CD4-positive, alpha-beta T cell treated with Interleukin-2 at 100 ng/mL for 4 hours (primary cell): ENCODE data around the gene LDHB.
"Not testable (repeated sequence)": the region's sequence is repeated elsewhere in the genome, so short reads cannot be mapped to it uniquely, and the experiment has no call there.

Experiments used
- DNase-seq: peaks from one replicate; pipeline ENCODE4 v3.0.0-alpha.2; 2020; ENCODE audit warnings: low spot score

The LDHB gene

GRCh38 chr12:21661396-21662093, 3.9 kb upstream of the LDHB start:
- not testable (repeated sequence) for DNase-seq

- DNase-seq, result peak; percentile 24
Observed at GRCh38 chr12:21659383-21659782, 1.7 kb upstream of the LDHB start.

DNA sequence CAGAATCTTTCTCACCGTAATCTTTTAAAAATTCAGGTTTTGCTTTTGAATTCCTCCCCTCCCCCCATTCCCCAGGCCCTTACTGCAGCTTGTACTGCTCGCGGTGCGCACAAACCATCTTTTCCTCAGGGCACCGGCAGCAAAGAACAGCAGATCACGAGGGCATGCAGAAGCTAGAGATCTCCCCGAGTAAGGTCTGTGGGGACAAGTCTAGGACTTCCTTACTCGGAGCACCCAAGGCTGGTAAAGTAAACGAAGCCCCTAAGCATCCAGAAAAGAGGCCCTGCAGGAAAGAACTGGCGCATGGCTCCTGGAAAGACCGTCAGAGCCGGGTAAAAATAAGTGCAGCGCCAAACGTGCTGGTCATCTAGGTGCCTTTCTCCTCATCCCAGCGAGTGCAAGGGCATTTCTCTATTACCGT, 727 bp downstream of the LDHB start:
- DNase-seq, result peak; percentile 32

DNA sequence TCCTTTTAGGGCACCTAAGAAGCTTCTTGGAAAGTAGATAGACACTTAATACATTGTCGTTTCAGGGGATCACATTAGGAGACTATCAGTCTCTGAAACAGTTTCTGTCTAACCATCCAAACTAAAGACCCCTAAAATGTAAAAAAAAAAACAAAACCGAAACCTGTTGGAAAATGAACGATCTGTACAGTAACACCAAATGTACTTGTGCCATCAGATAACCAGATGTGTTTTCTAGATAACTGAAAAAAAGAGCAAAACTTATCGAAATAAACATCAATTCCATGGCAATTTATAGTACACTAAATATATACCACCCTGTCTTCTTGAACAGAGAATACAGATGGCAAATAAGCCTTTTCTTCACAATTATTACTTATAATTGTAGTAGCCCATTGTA, 2.1 kb downstream of the LDHB start:
- DNase-seq, result no peak

GRCh38 chr12:21651821-21652220, 5.8 kb downstream of the LDHB start:
- no peak for DNase-seq

DNA sequence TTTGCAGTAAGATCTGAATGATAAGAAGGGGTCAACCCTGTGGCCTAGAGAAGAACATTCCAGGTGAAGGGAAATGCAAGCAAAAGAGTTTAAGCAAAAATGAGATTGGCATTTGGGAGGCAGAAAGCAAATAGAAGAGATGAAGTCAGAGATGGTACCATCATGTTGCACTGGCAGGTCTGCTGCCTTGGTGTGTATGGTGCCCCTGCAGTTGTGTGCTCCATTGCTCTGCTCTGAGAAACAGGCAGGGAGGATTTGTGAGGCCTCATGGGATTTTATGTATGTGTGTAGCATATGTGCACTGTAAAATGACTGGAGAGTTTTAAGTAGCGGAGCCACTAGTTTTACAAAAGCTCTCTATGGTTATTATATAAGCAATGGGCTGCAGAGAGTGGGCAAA, 6.6 kb downstream of the LDHB start:
- DNase-seq, result no peak

DNA sequence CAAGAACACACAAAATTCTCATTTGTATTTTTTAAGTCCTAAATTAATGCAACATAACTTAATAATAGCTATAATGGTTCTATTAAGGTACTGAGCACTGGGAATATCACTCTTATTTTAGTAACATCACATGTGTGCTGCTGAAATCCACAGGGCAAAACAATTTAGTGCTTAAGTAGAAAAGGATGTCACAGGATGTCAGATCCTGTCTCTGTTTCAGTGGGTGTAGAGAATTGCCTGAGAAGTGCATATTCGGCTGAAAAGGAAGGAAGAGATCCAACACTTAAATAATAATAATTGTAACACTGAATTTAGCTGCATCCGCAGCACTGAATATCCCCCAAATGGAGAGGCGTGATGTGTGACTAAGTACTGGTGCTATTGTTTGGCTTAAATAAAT, 8.6 kb downstream of the LDHB start:
- no peak for DNase-seq

GRCh38 chr12:21648378-21648777, 9.3 kb downstream of the LDHB start:
- no peak for DNase-seq

GRCh38 chr12:21647179-21647578, 10.5 kb downstream of the LDHB start:
- DNase-seq, result no peak

DNA sequence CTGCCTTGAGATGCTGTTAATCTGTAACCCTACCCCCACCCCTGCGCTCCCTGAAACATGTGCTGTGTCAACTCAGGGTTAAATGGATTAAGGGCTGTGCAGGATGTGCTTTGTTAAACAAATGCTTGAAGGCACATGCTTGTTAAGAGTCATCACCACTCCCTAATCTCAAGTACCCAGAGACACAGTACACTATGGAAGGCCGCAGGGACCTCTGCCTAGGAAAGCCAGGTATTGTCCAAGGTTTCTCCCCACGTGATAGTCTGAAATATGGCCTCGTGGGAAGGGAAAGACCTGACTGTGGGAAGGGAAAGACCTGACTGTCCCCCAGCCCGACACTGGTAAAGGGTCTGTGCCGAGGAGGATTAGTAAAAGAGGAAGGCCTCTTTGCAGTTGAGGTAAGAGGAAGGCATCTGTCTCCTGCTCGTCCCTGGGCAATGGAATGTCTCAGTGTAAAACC, 12.6 kb downstream of the LDHB start:
- not testable (repeated sequence) for DNase-seq

DNA sequence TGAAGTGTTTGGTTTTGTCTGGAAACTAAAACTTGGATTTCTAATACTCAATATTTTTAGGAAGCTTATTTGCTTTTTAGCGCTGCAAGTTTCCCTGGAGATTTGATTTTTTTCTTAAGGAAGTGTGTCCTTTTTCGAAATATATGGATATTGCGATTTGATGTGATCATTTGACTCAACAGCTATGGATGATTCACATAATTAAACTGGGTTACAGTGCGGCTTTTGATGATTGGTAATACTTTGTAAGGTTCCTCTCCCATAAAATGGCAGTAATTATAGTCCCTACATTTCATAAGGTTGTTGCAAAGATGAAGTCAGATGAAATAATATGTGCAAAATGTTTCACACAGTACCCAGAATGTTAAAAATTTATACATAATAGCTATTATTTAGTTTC, 13.1 kb downstream of the LDHB start:
- DNase-seq, result no peak

DNA sequence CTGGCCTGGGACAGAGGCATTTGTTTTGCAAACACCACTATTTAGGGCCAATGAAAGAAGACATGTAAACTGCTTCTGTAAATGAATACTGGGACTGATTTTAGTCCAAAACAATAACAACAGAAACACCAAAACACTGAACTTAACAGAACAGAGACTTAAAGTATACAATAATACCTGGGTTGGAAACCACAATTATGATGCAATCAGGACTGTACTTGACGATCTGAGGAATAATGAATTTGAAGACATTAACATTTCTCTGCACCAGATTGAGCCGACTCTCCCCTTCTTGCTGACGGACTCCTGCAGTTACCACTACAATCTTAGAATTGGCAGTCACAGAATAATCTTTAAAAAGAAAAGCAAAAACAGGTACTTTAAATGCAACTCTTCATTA, 13.9 kb downstream of the LDHB start:
- no peak for DNase-seq

DNA sequence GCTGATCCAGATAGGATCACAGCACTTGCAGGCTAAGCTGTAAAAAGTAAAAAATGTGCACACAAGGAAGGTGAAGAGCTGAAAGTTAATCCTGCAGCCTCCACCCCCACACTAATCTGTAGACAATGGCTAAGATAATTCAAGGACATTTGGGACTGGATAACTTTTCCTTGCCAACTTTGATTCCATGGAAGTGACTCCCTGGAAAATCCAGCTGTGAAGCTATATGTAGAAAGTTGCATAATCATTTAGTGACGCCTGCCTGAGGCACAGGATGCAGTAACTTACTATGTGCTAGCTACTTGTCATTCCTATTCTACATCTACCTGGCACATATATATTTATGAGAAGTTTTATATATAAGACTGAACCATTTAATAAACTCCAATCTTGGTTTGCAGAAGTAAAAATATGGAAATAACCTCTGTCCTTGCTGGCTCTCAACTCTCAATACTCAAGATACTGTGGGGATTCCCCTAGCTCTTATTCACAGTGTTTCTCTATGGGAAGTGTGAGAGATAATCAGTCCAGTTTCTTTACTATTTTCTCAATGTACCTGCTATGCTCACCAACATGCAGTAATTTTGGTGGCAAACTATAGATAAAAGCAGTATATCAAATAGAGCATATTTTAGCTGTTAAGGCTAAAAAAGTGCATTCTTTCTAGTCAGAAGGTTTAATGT, 14.8 kb downstream of the LDHB start:
- DNase-seq, result no peak

- no peak for DNase-seq
Observed at GRCh38 chr12:21638054-21638891, 19.4 kb downstream of the LDHB start.

DNA sequence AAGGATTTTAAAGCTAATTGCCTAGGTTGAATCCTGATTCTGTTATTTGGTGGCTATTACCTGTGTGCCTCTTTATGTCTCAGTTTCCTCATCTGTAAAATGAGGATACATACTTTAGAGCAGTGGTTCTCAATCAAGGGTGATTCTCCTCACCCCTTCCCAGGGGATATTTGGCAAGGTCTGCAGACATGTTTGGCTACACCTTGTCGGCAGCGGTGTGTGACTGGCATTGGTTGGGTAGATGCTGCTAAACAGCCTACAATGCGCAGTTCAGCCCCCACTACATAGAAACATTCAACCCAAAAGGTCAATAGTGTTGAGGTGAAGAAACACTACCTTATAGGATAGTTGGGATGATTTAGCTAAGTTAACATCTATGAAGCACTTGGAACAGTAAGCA, 23.4 kb downstream of the LDHB start:
- DNase-seq, result no peak

GRCh38 chr12:21631367-21631766, 26.3 kb downstream of the LDHB start:
- DNase-seq, result no peak

DNA sequence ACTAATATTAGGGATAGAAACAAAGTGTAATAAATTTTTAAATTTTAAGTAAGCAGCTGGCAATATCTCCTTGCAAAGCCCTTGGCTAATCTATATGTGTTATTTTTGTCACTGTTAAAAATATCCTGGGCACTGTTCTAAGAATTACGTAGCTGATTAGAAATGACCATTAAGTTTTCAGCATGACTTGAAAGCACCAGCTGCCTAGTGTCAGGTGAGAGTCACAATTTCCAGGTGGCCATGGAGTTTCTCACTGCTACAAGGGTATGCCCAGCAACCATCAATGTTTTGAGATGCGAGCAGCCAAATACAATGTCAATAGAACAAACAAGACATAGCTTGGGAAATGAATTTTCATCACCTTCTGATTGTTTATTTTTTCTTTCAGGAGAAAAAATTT, 29.7 kb downstream of the LDHB start:
- no peak for DNase-seq

DNA sequence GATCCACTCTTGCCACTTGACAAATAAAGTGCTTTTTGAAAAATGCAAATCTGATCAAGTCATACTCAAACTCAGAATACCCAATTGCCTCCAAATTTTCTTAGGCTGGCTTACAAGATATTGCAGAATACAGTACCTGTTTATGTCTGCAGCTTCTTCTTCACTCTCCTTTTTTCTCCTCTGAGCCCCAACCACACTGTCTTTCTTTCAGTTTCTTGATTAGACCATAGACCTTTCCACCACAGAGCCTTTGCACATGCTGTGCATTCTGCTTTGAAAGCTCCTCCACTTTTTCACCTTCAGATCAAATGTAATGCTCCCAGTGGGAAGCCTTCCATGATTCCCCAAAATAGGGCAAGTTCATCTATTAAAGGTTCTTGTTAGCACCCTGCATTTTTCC, 39.1 kb downstream of the LDHB start:
- no peak for DNase-seq

GRCh38 chr12:21617030-21617429, 40.6 kb downstream of the LDHB start:
- DNase-seq, result no peak

GRCh38 chr12:21615431-21615830, 42.2 kb downstream of the LDHB start:
- peak; percentile 64 for DNase-seq

DNA sequence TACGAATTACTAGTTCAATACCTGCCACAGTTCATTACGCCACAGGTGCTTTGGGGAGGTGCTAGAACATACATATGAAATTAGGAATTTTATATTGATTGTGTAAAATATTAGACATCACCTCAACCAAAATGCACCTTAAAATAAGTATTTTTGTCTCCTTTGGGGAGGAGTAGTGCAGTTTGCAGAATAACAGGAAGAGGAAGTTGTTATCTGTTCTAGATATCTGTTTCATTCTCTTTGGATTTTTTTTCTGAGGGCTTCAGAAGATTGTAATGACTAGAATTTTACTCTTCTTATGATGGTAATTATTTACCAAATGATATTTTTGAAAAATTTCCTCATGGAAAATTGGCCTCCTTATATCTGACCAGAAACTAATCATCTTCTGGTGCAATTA, 43.1 kb downstream of the LDHB start:
- DNase-seq, result peak; percentile 36

GRCh38 chr12:21613931-21614330, 43.7 kb downstream of the LDHB start:
- no peak for DNase-seq

- no peak for DNase-seq
Observed at GRCh38 chr12:21608196-21608595, 49.4 kb downstream of the LDHB start.
